GM21619 (cell line): ENCODE measurements around the gene IFT20.
"Not testable (repeated sequence)": the region's sequence is repeated elsewhere in the genome, so short reads cannot be mapped to it uniquely, and the experiment has no call there.

ENCODE experiments used
- ATAC-seq: cut with Tn5 transposase; IDR thresholded peaks from one replicate; pipeline ENCODE4 v1.9.1; 2021; ENCODE audit not compliant: unreplicated experiment

IFT20 gene

GRCh38 chr17:28364665-28365363 lies 29.5 kb upstream of the IFT20 start, which contains the start of gene SEBOX:
SEBOX (minus strand) TSS chr17:28365199; CDS start chr17:28365151, 48 bp downstream.
- no peak for ATAC-seq

GRCh38 chr17:28363776-28364650 lies 28.7 kb upstream of the IFT20 start:
- ATAC-seq = no peak

GRCh38 chr17:28363186-28363585 lies 27.9 kb upstream of the IFT20 start:
- no peak for ATAC-seq

GRCh38 chr17:28357901-28358197 lies 22.6 kb upstream of the IFT20 start:
- ATAC-seq = no peak

- peak; percentile 91 for ATAC-seq
Measured at GRCh38 chr17:28357061-28357900, 22.0 kb upstream of the IFT20 start, which contains the start of gene POLDIP2. POLDIP2 (minus strand) TSS chr17:28357527; CDS start chr17:28357448, 79 bp downstream.

- no peak for ATAC-seq
Measured at GRCh38 chr17:28350271-28350670, 15.0 kb upstream of the IFT20 start.

- no peak for ATAC-seq
Measured at GRCh38 chr17:28348979-28349378, 13.7 kb upstream of the IFT20 start.

- no peak for ATAC-seq
Measured at GRCh38 chr17:28347261-28347891, 12.1 kb upstream of the IFT20 start.

GRCh38 chr17:28346746-28347246 lies 11.5 kb upstream of the IFT20 start:
- no peak for ATAC-seq

GRCh38 chr17:28346199-28346580 lies 10.9 kb upstream of the IFT20 start:
- no peak for ATAC-seq

GRCh38 chr17:28345419-28346198 lies 10.3 kb upstream of the IFT20 start:
- no peak for ATAC-seq

- ATAC-seq = no peak
Measured at GRCh38 chr17:28344435-28344901, 9.2 kb upstream of the IFT20 start.

GRCh38 chr17:28344011-28344410 lies 8.7 kb upstream of the IFT20 start:
- ATAC-seq = no peak

- no peak for ATAC-seq
Measured at GRCh38 chr17:28343491-28343932, 8.2 kb upstream of the IFT20 start.

- ATAC-seq = no peak
Measured at GRCh38 chr17:28342313-28342712, 7.0 kb upstream of the IFT20 start.

GRCh38 chr17:28341516-28341915 lies 6.2 kb upstream of the IFT20 start:
- ATAC-seq = no peak

GRCh38 chr17:28340374-28340773 lies 5.1 kb upstream of the IFT20 start:
- no peak for ATAC-seq

- ATAC-seq = no peak
Measured at GRCh38 chr17:28339431-28339830, 4.2 kb upstream of the IFT20 start.

- ATAC-seq = not testable (repeated sequence)
Measured at GRCh38 chr17:28338769-28339212, 3.5 kb upstream of the IFT20 start.
